H9 (cell line): ENCODE measurements around the gene ADA. TPM values are rescaled to one million over a fixed set of nuclear protein-coding genes. Genes with fewer than 3 reads are reported as not detected.

Source experiments
- DNase-seq: peaks from one replicate; pipeline ENCODE4 v3.0.0-alpha.2; 2017
- H2AFZ ChIP-seq: one replicate; pipeline ENCODE4 v1.6.1; 2013; ENCODE audit warnings: mild to moderate bottlenecking, low read length, control low read depth, moderate library complexity
- H2AK5ac ChIP-seq: 2 replicates; pipeline ENCODE4 v1.6.1; 2013; ENCODE audit warnings: low read length, control low read depth, mixed read lengths; ENCODE audit not compliant: insufficient read length
- H2BK120ac ChIP-seq: one replicate; pipeline ENCODE4 v1.6.1; 2013; ENCODE audit warnings: low read depth, mild to moderate bottlenecking, low read length, control low read depth, inconsistent platforms; ENCODE audit not compliant: poor library complexity, severe bottlenecking
- H2BK12ac ChIP-seq: 2 replicates; pipeline ENCODE4 v1.6.1; 2013; ENCODE audit warnings: low read length, control low read depth, mixed read lengths, low read depth; ENCODE audit not compliant: insufficient read length
- H2BK15ac ChIP-seq: 2 replicates; pipeline ENCODE4 v1.6.1; 2013; ENCODE audit warnings: low read depth, low read length, control low read depth
- H2BK20ac ChIP-seq: one replicate; pipeline ENCODE4 v1.6.1; 2013; ENCODE audit warnings: low read depth, mild to moderate bottlenecking, low read length, control low read depth, inconsistent platforms; ENCODE audit not compliant: poor library complexity, severe bottlenecking
- H2BK5ac ChIP-seq: 2 replicates; pipeline ENCODE4 v1.6.1; 2013; ENCODE audit warnings: low read length, control low read depth, mixed read lengths; ENCODE audit not compliant: insufficient read length
- H3K14ac ChIP-seq: 2 replicates; pipeline ENCODE4 v1.6.1; 2013; ENCODE audit warnings: low read length, control low read depth; ENCODE audit not compliant: insufficient read depth
- H3K18ac ChIP-seq: 2 replicates; pipeline ENCODE4 v1.6.1; 2013; ENCODE audit warnings: low read depth, mild to moderate bottlenecking, mixed read lengths, low read length, control low read depth; ENCODE audit not compliant: insufficient read length
- H3K23ac ChIP-seq: 2 replicates; pipeline ENCODE4 v1.6.1; 2013; ENCODE audit warnings: low read length, control low read depth, mixed read lengths, low read depth; ENCODE audit not compliant: insufficient read length
- H3K23me2 ChIP-seq: 2 replicates; pipeline ENCODE4 v1.6.1; 2013; ENCODE audit warnings: low read depth, mild to moderate bottlenecking, mixed read lengths, low read length, control low read depth; ENCODE audit not compliant: insufficient read length, poor library complexity, severe bottlenecking
- H3K27ac ChIP-seq: 2 replicates; pipeline ENCODE4 v1.5.1; 2013; ENCODE audit warnings: low read length, control low read depth, mixed read lengths, low read depth; ENCODE audit not compliant: insufficient read length
- H3K27me3 ChIP-seq: 2 replicates; pipeline ENCODE4 v1.6.1; 2013; ENCODE audit warnings: low read length, control low read depth, inconsistent platforms; ENCODE audit not compliant: insufficient read depth
- H3K4ac ChIP-seq: 2 replicates; pipeline ENCODE4 v1.6.1; 2013; ENCODE audit warnings: low read depth, mild to moderate bottlenecking, control low read depth, inconsistent platforms, low read length, moderate library complexity
- H3K4me1 ChIP-seq: 2 replicates; pipeline ENCODE4 v1.6.1; 2013; ENCODE audit warnings: low read length, control low read depth, inconsistent platforms; ENCODE audit not compliant: insufficient read depth
- H3K4me2 ChIP-seq: 2 replicates; pipeline ENCODE4 v1.6.1; 2013; ENCODE audit warnings: low read length, control low read depth, mixed read lengths; ENCODE audit not compliant: insufficient read length, insufficient read depth
- H3K56ac ChIP-seq: 2 replicates; pipeline ENCODE4 v1.6.1; 2013; ENCODE audit warnings: low read depth, mild to moderate bottlenecking, mixed read lengths, low read length, control low read depth; ENCODE audit not compliant: insufficient read length
- H3K79me1 ChIP-seq: 2 replicates; pipeline ENCODE4 v1.6.1; 2013; ENCODE audit warnings: low read depth, mild to moderate bottlenecking, moderate library complexity, low read length, control low read depth, inconsistent platforms; ENCODE audit not compliant: insufficient read depth, poor library complexity, severe bottlenecking
- H3K79me2 ChIP-seq: 2 replicates; pipeline ENCODE4 v1.6.1; 2013; ENCODE audit warnings: low read length, control low read depth, inconsistent platforms; ENCODE audit not compliant: insufficient read depth
- H3K9ac ChIP-seq: 2 replicates; pipeline ENCODE4 v1.6.1; 2013; ENCODE audit warnings: low read length, control low read depth, mixed read lengths; ENCODE audit not compliant: insufficient read length; ENCODE audit errors: extremely low read depth
- H3K9me3 ChIP-seq: one replicate; pipeline ENCODE4 v1.6.1; 2013; ENCODE audit warnings: low read depth, low read length, inconsistent platforms; ENCODE audit not compliant: control insufficient read depth
- H3T11ph ChIP-seq: one replicate; pipeline ENCODE4 v1.6.1; 2013; ENCODE audit warnings: mild to moderate bottlenecking, low read length, control low read depth, inconsistent platforms
- H4K20me1 ChIP-seq: one replicate; pipeline ENCODE4 v1.6.1; 2013; ENCODE audit not compliant: control insufficient read depth, insufficient read length, insufficient read depth
- H4K5ac ChIP-seq: 2 replicates; pipeline ENCODE4 v1.6.1; 2013; ENCODE audit warnings: low read depth, mild to moderate bottlenecking, mixed read lengths, low read length, control low read depth; ENCODE audit not compliant: insufficient read length
- H4K8ac ChIP-seq: replicated peaks from 2 replicates; pipeline ENCODE4 v1.6.1; 2013; ENCODE audit warnings: low read length, control low read depth, mixed read lengths, low read depth; ENCODE audit not compliant: insufficient read length
- H4K91ac ChIP-seq: 2 replicates; pipeline ENCODE4 v1.6.1; 2013; ENCODE audit warnings: low read depth, mild to moderate bottlenecking, moderate library complexity, mixed read lengths, low read length, control low read depth; ENCODE audit not compliant: insufficient read length
- H3K27ac Mint-ChIP-seq, 3 experiments: 2 replicates in 2 of 3; 3 replicates in 1 of 3; pipeline ENCODE4 v1.8.0; 2020 to 2021; ENCODE audit warnings: mixed read lengths in 3 of 3, mild to moderate bottlenecking in 1 of 3, moderate library complexity in 1 of 3
- H3K27me3 Mint-ChIP-seq: 2 replicates; pipeline ENCODE4 v1.8.0; 2021; ENCODE audit warnings: low read depth, mild to moderate bottlenecking, moderate library complexity, mixed read lengths
- H3K36me3 Mint-ChIP-seq, 3 experiments: 2 replicates in 2 of 3; 3 replicates in 1 of 3; pipeline ENCODE4 v1.8.0; 2020 to 2021; ENCODE audit warnings: low read depth in 3 of 3, mixed read lengths in 3 of 3; ENCODE audit not compliant: insufficient read depth in 1 of 3
- H3K4me1 Mint-ChIP-seq, 2 experiments: 2 replicates each; pipeline ENCODE4 v1.8.0; 2020; ENCODE audit warnings: mixed read lengths in 2 of 2
- H3K4me3 Mint-ChIP-seq, 2 experiments: 2 replicates in 1 of 2; 3 replicates in 1 of 2; pipeline ENCODE4 v1.8.0; 2020 to 2021; ENCODE audit warnings: mild to moderate bottlenecking in 2 of 2, mixed read lengths in 2 of 2, moderate library complexity in 1 of 2
- H3K9me3 Mint-ChIP-seq, 2 experiments: 2 replicates in 1 of 2; 3 replicates in 1 of 2; pipeline ENCODE4 v1.8.0; 2020; ENCODE audit warnings: mild to moderate bottlenecking in 2 of 2, mixed read lengths in 2 of 2, moderate library complexity in 1 of 2
- WGBS: extraction: QIAGEN DNeasy Blood & Tissue Kit; methylation state at CpG from one replicate; pipeline ENCODE4 v1.1.7; 2013; ENCODE audit warnings: missing lambda C conversion rate, low lambda C conversion rate, mixed read lengths; ENCODE audit not compliant: insufficient read length; ENCODE audit errors: extremely low coverage; 5-methylcytosine and 5-hydroxymethylcytosine counted together
- total RNA-seq: library from RNA; stranded (reverse); gene quantifications from 2 replicates; pipeline ENCODE4 v1.2.1, GENCODE V29; 2021
- TF ChIP-seq, protein P1 (sequence below): fragments of 200-600 bp; sonication (generic); conservative IDR thresholded peaks from 3 replicates; pipeline ENCODE4 v1.8.0; 2021; ENCODE audit warnings: antibody characterized with exemption, mild to moderate bottlenecking

ADA gene
- total RNA-seq, 1 experiment from 2014 or later: 22.0 TPM

DNA sequence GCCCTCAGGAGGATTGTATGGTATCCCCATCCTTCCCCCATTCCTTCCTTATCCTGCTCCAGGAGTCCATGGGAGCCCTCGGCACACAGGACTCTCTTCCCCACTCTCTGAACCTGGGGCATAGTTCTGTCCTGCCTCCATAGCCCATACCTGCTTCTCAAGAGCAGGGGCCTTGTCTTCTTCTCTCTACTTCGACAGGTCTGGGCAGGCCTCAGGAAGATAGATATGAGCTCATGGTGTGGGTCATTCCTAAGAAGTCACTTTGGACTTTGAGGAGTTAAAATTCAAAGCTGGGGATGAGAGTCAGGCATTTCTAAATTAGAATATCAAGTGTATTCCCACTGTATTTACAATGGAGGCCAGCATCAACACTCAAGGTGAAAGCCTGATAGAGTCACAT lies 8.4 kb upstream of the ADA start:
- H2BK120ac ChIP-seq: no peak overlapping the region
- H3K23ac ChIP-seq: no peak overlapping the region
- no peaks in the 10 kb centered on the region for H4K20me1 ChIP-seq
- no peak overlapping the region for H3K4me2 ChIP-seq
- H4K5ac ChIP-seq: no peak overlapping the region
- H3K36me3 Mint-ChIP-seq: peaks cover 1 to 9% (median 2%) of the 10 kb centered on the region in 3 experiments
- no peak overlapping the region for H3K4me3 Mint-ChIP-seq
- H4K8ac ChIP-seq: no peak overlapping the region
- H3K27ac Mint-ChIP-seq: no peak overlapping the region
- H3K27me3 Mint-ChIP-seq: peaks cover 30% of the 10 kb centered on the region
- no peak overlapping the region for H2BK5ac ChIP-seq
- H3K27ac ChIP-seq: no peak overlapping the region
- H3K9me3 ChIP-seq: peaks cover 2% of the 10 kb centered on the region
- H3K9me3 Mint-ChIP-seq: peaks cover 3 to 7% of the 10 kb centered on the region in 2 experiments
- H3K4me1 Mint-ChIP-seq: peaks cover 17 to 19% of the 10 kb centered on the region in 2 experiments
- H2BK20ac ChIP-seq: no peak overlapping the region
- H3K4me1 ChIP-seq: no peaks in the 10 kb centered on the region; the same call in 1 of the 2 replicates
- H3K14ac ChIP-seq: no peak overlapping the region; the same call in 1 of the 2 replicates
- H3T11ph ChIP-seq: no peak overlapping the region
- TF ChIP-seq, protein P1, sequence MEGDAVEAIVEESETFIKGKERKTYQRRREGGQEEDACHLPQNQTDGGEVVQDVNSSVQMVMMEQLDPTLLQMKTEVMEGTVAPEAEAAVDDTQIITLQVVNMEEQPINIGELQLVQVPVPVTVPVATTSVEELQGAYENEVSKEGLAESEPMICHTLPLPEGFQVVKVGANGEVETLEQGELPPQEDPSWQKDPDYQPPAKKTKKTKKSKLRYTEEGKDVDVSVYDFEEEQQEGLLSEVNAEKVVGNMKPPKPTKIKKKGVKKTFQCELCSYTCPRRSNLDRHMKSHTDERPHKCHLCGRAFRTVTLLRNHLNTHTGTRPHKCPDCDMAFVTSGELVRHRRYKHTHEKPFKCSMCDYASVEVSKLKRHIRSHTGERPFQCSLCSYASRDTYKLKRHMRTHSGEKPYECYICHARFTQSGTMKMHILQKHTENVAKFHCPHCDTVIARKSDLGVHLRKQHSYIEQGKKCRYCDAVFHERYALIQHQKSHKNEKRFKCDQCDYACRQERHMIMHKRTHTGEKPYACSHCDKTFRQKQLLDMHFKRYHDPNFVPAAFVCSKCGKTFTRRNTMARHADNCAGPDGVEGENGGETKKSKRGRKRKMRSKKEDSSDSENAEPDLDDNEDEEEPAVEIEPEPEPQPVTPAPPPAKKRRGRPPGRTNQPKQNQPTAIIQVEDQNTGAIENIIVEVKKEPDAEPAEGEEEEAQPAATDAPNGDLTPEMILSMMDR: no peak
- no peaks in the 10 kb centered on the region for H3K79me1 ChIP-seq
- H2BK12ac ChIP-seq: no peak overlapping the region
- no peaks in the 10 kb centered on the region for H3K23me2 ChIP-seq
- H4K91ac ChIP-seq: no peak overlapping the region
- H3K56ac ChIP-seq: no peak overlapping the region
- no peaks in the 10 kb centered on the region for H3K79me2 ChIP-seq
- WGBS: no CpG with 5 or more reads among the region's 2 CpGs
- H3K4ac ChIP-seq: no peak overlapping the region
- H3K18ac ChIP-seq: no peak overlapping the region
- H3K27me3 ChIP-seq: no peaks in the 10 kb centered on the region
- H2AFZ ChIP-seq: no peak overlapping the region
- H2BK15ac ChIP-seq: no peak overlapping the region
- DNase-seq: no peak
- no peak overlapping the region for H2AK5ac ChIP-seq
- H3K9ac ChIP-seq: no peak overlapping the region
